A673 (cell line): ENCODE measurements around the gene AFF1. TPM values are rescaled to one million over a fixed set of nuclear protein-coding genes. Genes with fewer than 3 reads are reported as not detected.

ENCODE experiments used
- BruUV-seq: library from RNA; stranded (reverse); fragments of 400-500 nt; replicated peaks from 2 replicates; lab custom pipeline; 2021; lab: Mats Ljungman, UMichigan
- CTCF ChIA-PET: fragments of 300-600 bp; sonication (Branson Sonifier 250); formaldehyde crosslinking; loops from one replicate; lab custom pipeline; 2022; ENCODE audit warnings: antibody characterized with exemption; lab: Charles Lee
- POLR2A ChIA-PET: fragments of 300-600 bp; sonication (Branson Sonifier 250); formaldehyde crosslinking; loops from one replicate; lab custom pipeline; 2022; ENCODE audit warnings: antibody characterized with exemption; ENCODE audit not compliant: low non-redundant PET; lab: Charles Lee
- DNase-seq: peaks from one replicate; pipeline ENCODE4 v3.0.0-alpha.2; 2015; ENCODE audit warnings: low spot score
- H3K27ac ChIP-seq: fragments of 200-600 bp; sonication (generic); 2 replicates; pipeline ENCODE4 v1.5.1; 2016; ENCODE audit warnings: mixed run types, low read depth, mild to moderate bottlenecking, mixed read lengths, antibody characterized with exemption, low read length; ENCODE audit not compliant: poor library complexity, severe bottlenecking
- H3K27me3 ChIP-seq: fragments of 200-600 bp; sonication (generic); replicated peaks from 2 replicates; pipeline ENCODE4 v1.6.1; 2017; ENCODE audit warnings: mixed run types, low read depth, mild to moderate bottlenecking, mixed read lengths, antibody characterized with exemption, low read length; ENCODE audit not compliant: insufficient read depth, poor library complexity
- H3K36me3 ChIP-seq: fragments of 200-600 bp; sonication (generic); 2 replicates; pipeline ENCODE4 v1.6.1; 2016; ENCODE audit warnings: mixed run types, mild to moderate bottlenecking, mixed read lengths, antibody characterized with exemption, low read length; ENCODE audit not compliant: insufficient read depth, poor library complexity, severe bottlenecking
- H3K4me1 ChIP-seq: fragments of 200-600 bp; sonication (generic); 2 replicates; pipeline ENCODE4 v1.6.1; 2017; ENCODE audit warnings: mixed run types, mild to moderate bottlenecking, mixed read lengths, antibody characterized with exemption, low read length; ENCODE audit not compliant: insufficient read depth, poor library complexity, severe bottlenecking
- H3K4me3 ChIP-seq: fragments of 200-600 bp; sonication (generic); 2 replicates; pipeline ENCODE4 v1.5.1; 2016; ENCODE audit warnings: low read depth, mixed run types, mild to moderate bottlenecking, mixed read lengths, low read length; ENCODE audit not compliant: poor library complexity, severe bottlenecking
- H3K9me3 ChIP-seq: fragments of 200-600 bp; sonication (generic); 2 replicates; pipeline ENCODE4 v1.6.1; 2016; ENCODE audit warnings: mixed run types, low read depth, mild to moderate bottlenecking, mixed read lengths, antibody characterized with exemption, low read length; ENCODE audit not compliant: poor library complexity, severe bottlenecking
- CTCF ChIP-seq: fragments of 300-800, 200-600 bp; sonication (generic); conservative IDR thresholded peaks from 2 replicates; pipeline ENCODE4 v1.5.1; 2017; ENCODE audit warnings: low read depth, mild to moderate bottlenecking, antibody characterized with exemption, low read length, moderate library complexity, mixed read lengths
- EZH2 ChIP-seq: fragments of 200-600 bp; sonication (generic); IDR thresholded peaks from 2 replicates; pipeline ENCODE4 v1.6.1; 2017; ENCODE audit warnings: borderline replicate concordance, low read depth, mild to moderate bottlenecking, mixed read lengths, antibody characterized with exemption, low read length; ENCODE audit not compliant: poor library complexity, severe bottlenecking
- intact Hi-C: fragments of 100-400 bp; cut with micrococcal nuclease; formaldehyde crosslinking; loops from one replicate; pipeline ENCODE4 v1.10.0; 2022; ENCODE audit not compliant: unreplicated experiment
- total RNA-seq: library from RNA; stranded (reverse); gene quantifications from 2 replicates; pipeline ENCODE4 v1.2.3, GENCODE V29; 2021

Gene AFF1
- total RNA-seq, 1 experiment from 2014 or later = 60.1 TPM

GRCh38 chr4:87032884-87033533 is 98.2 kb downstream of the AFF1 start:
- Histone ChIP-seq H3K27ac (no peak overlapping the region), H3K4me3 (no peak overlapping the region), H3K27me3 (no peaks in the 10 kb centered on the region), H3K9me3 (no peaks in the 10 kb centered on the region), H3K36me3 (no peaks in the 10 kb centered on the region), H3K4me1 (peaks cover 77% of the 10 kb centered on the region)
- peak; percentile 38 for DNase-seq
- intact Hi-C loops = no loop called here
- TF ChIP-seq EZH2 = no peak
- TF ChIP-seq CTCF = no peak
- ChIA-PET CTCF (no interaction called here), POLR2A (no interaction called here)
- BruUV-seq = no TSS peak

- H3K36me3 ChIP-seq = no peaks in the 10 kb centered on the region
- H3K9me3 ChIP-seq = no peaks in the 10 kb centered on the region
- intact Hi-C loops = no loop called here
- no TSS peak for BruUV-seq
- no peak for TF ChIP-seq EZH2
- no peak for TF ChIP-seq CTCF
- H3K4me1 ChIP-seq = peaks cover 84% of the 10 kb centered on the region
- ChIA-PET CTCF (no interaction called here), POLR2A (no interaction called here)
- no peak overlapping the region for H3K4me3 ChIP-seq
- no peak for DNase-seq
- no peak overlapping the region for H3K27ac ChIP-seq
- H3K27me3 ChIP-seq = no peaks in the 10 kb centered on the region
These were observed 99.1 kb downstream of the AFF1 start for GRCh38 chr4:87033902-87034301.

- TF ChIP-seq CTCF (no peak), EZH2 (no peak)
- H3K27ac ChIP-seq = no peak overlapping the region
- CTCF ChIA-PET = no interaction called here
- POLR2A ChIA-PET = no interaction called here
- intact Hi-C loops = no loop called here
- H3K36me3 ChIP-seq = no peaks in the 10 kb centered on the region
- H3K4me1 ChIP-seq = peaks cover 80% of the 10 kb centered on the region
- H3K27me3 ChIP-seq = no peaks in the 10 kb centered on the region
- H3K9me3 ChIP-seq = no peaks in the 10 kb centered on the region
- no peak for DNase-seq
- BruUV-seq = no TSS peak
- no peak overlapping the region for H3K4me3 ChIP-seq
These were observed 99.7 kb downstream of the AFF1 start for GRCh38 chr4:87034527-87034926.
